HG02623 (cell line): ENCODE results near the gene CCN2.
"Not testable (repeated sequence)": the region's sequence is repeated elsewhere in the genome, so short reads cannot be mapped to it uniquely, and the experiment has no call there.

Source experiments
- ATAC-seq: cut with Tn5 transposase; IDR thresholded peaks from one replicate; pipeline ENCODE4 v1.9.1; 2021; ENCODE audit warnings: moderate library complexity; ENCODE audit not compliant: unreplicated experiment

Gene CCN2

DNA sequence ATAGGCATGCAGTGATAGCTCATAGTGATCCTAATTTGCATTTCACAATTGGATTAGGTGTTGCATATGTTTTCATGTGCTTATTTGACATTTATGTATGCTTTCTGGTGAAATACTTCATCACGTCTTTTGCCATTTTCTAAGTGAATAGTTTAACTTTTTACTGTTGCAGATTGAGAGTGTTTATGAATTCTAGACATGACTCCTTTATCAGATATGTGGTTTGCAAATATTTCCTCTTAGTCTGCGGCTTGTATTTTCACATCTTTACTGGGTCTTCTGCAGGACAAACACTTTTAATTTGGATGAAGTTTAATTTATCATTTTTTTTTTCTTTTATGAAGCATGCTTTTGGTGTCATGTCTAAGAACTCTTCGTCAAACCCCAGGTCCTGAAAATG, 39.2 kb downstream of the CCN2 start:
- no peak for ATAC-seq

DNA sequence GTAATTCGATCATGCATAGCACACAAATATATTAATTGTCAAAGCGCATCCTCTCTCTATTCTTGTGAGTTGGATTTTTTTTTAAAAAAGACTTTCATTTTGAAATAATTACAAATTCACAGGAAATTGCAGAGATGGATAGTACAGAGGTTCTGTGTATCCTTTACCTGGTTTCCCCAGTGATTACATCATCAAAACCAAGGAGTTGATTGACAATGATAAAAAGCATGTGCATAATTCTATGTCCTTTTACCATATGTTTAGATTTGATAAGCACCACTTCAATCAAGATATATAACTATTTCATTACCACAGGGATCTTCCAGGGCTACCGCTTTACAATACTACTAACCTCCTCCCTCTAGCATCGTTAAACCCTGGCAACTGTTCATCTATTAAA, 40.2 kb downstream of the CCN2 start:
- ATAC-seq: no peak

GRCh38 chr6:131910219-131910589, 41.0 kb downstream of the CCN2 start:
- ATAC-seq: no peak

- ATAC-seq: peak; percentile 95
These were observed 41.6 kb downstream of the CCN2 start for GRCh38 chr6:131909408-131910218.

DNA sequence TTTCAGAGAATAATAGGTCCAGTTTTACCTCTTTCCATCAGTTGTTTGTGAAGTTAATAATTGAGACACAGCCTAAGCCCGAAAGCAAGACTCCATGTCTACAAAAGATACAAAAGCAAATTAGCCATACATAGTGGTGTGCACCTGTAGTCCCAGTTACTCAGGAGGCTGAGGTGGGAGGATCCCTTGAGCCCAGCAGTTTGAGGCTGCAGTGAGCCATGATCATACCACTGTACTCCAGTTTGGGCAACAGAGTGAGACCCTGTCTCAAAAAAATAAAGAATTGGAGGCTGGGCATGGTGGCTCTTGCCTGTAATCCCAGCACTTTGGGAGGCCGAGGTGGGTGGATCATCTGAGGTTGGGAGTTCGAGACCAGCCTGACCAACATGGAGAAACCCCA, 42.4 kb downstream of the CCN2 start:
- ATAC-seq: not testable (repeated sequence)

DNA sequence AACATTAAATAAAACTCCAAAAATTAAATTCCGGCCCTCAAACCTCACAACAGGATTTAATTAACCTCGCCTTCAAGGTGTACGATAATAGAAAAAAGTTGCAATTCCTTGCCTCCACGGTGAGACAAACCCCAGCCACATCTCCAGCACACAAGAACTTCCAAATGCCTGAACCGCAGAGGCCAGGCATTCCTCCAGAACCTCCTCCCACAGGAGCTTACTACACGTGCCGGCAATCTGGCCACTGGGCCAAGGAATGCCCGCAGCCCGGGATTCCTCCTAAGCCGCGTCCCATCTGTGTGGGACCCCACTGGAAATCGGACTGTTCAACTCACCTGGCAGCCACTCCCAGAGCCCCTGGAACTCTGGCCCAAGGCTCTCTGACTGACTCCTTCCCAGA, 47.4 kb downstream of the CCN2 start:
- ATAC-seq: not testable (repeated sequence)

DNA sequence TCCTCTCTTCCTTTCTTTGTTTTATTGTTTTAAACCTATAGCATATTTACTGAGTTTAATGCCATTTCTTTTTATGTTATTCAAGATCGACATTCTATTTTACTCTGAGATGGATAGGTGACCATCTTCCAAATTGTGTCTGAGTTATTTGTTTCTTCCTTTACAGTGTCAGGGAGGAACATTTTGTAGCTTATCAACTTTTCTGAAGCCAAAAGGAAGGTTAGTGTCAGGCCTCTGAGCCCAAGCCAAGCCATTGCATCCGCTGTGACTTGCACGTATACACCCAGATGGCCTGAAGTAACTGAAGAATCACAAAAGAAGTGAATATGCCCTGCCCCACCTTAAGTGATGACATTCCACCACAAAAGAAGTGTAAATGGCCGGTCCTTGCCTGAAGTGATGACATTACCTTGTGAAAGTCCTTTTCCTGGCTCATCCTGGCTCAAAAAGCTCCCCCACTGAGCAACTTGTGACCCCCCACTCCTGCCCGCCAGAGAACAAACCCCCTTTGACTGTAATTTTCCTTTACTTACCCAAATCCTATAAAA, 49.8 kb downstream of the CCN2 start:
- not testable (repeated sequence) for ATAC-seq

GRCh38 chr6:131900231-131900630, 50.9 kb downstream of the CCN2 start:
- ATAC-seq: no peak

DNA sequence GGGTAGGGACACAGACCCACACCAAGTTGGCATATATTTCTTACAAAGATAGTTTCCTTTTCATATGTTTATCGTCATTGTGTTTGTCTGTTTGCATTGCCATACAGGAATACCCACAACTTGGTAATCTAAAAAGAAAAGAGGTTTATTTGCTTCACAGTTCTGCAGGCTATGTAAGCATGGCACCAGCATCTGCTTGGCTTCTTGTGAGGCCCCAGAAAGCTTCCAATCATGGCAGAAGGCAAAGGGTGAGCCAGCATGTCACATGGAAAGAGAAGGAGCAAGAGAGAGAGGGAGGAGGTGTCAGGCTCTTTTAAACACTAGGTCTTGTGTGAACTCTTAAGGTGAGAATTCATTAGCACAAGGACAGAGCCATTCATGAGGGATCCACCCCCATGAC, 52.5 kb downstream of the CCN2 start:
- ATAC-seq: no peak
